Lower lobe of right lung (tissue), 2 donors: Measurements from ENCODE around the gene C9orf85. TPM values are rescaled to one million over a fixed set of nuclear protein-coding genes. Genes with fewer than 3 reads are reported as not detected.
"Not testable (repeated sequence)": the region's sequence is repeated elsewhere in the genome, so short reads cannot be mapped to it uniquely, and the experiment has no call there.

Experiments
- ATAC-seq, 2 donors: fragments of 200-7000 bp; cut with Tn5 transposase; one replicate each; pipeline ENCODE4 v1.9.1; 2020 to 2022; ENCODE audit warnings: mild to moderate bottlenecking in 2 of 2, moderate library complexity in 2 of 2
- DNase-seq: peaks from one replicate; pipeline ENCODE4 v3.0.0-alpha.2; 2020
- H3K27ac ChIP-seq: fragments of 200-600 bp; one replicate; pipeline ENCODE4 v1.8.0; 2022
- H3K27me3 ChIP-seq: fragments of 200-600 bp; one replicate; pipeline ENCODE4 v1.8.0; 2022; ENCODE audit warnings: low read depth
- H3K36me3 ChIP-seq: fragments of 200-600 bp; one replicate; pipeline ENCODE4 v1.8.0; 2022; ENCODE audit warnings: mild to moderate bottlenecking
- H3K4me1 ChIP-seq: fragments of 200-600 bp; one replicate; pipeline ENCODE4 v1.8.0; 2022
- H3K4me3 ChIP-seq: fragments of 200-600 bp; one replicate; pipeline ENCODE4 v1.8.0; 2022; ENCODE audit warnings: mild to moderate bottlenecking
- H3K9me3 ChIP-seq: fragments of 200-600 bp; one replicate; pipeline ENCODE4 v1.8.0; 2022
- intact Hi-C: fragments of 100-400 bp; cut with DNase I; formaldehyde crosslinking; loops from one replicate; pipeline ENCODE4 v1.11.0; 2022
- total RNA-seq: library from RNA; stranded (reverse); fragmentation: NEBNext Ultra II Directional; extraction: Animal tissue kit (Norgen Biotek cat#: 25700); gene quantifications from one replicate; pipeline ENCODE4 v1.2.1, GENCODE V29; 2021
- TF ChIP-seq, protein P1 (sequence below): fragments of 200-600 bp; IDR thresholded peaks from one replicate; pipeline ENCODE4 v1.8.0; 2022; ENCODE audit warnings: antibody characterized with exemption, mild to moderate bottlenecking
- donor health status: DM: no; HTN: yes; CAD: no; lungs with severe emphysema.

Gene C9orf85
- total RNA-seq, 1 donor from 2014 or later: 11.1 TPM

DNA sequence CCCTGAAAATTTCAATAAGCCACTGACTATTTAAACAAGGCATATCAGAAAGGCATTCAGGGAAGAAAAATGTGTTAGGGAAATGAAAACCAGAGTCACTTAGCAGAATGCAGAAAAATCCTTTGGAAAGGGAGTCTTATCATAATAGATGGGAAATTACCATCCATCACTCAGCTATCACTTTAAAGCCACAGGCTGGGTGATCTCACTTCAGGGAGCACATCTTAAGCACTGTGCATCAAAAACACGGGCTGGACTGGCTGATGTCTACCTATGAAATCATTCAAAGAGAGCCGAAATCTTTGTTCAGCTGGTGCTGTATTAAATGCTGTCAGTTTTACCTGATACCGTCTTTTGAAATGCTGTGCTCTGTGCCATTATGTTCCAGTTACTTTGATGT, 75.5 kb downstream of the C9orf85 start:
- Histone ChIP-seq H3K4me3 (no peak overlapping the region), H3K36me3 (no peaks in the 10 kb centered on the region), H3K9me3 (no peaks in the 10 kb centered on the region), H3K27me3 (no peaks in the 10 kb centered on the region), H3K27ac (no peak overlapping the region), H3K4me1 (no peaks in the 10 kb centered on the region)
- TF ChIP-seq, protein P1, sequence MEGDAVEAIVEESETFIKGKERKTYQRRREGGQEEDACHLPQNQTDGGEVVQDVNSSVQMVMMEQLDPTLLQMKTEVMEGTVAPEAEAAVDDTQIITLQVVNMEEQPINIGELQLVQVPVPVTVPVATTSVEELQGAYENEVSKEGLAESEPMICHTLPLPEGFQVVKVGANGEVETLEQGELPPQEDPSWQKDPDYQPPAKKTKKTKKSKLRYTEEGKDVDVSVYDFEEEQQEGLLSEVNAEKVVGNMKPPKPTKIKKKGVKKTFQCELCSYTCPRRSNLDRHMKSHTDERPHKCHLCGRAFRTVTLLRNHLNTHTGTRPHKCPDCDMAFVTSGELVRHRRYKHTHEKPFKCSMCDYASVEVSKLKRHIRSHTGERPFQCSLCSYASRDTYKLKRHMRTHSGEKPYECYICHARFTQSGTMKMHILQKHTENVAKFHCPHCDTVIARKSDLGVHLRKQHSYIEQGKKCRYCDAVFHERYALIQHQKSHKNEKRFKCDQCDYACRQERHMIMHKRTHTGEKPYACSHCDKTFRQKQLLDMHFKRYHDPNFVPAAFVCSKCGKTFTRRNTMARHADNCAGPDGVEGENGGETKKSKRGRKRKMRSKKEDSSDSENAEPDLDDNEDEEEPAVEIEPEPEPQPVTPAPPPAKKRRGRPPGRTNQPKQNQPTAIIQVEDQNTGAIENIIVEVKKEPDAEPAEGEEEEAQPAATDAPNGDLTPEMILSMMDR: no peak
- no peak for DNase-seq
- no peak for ATAC-seq
- intact Hi-C loops: no loop called here

DNA sequence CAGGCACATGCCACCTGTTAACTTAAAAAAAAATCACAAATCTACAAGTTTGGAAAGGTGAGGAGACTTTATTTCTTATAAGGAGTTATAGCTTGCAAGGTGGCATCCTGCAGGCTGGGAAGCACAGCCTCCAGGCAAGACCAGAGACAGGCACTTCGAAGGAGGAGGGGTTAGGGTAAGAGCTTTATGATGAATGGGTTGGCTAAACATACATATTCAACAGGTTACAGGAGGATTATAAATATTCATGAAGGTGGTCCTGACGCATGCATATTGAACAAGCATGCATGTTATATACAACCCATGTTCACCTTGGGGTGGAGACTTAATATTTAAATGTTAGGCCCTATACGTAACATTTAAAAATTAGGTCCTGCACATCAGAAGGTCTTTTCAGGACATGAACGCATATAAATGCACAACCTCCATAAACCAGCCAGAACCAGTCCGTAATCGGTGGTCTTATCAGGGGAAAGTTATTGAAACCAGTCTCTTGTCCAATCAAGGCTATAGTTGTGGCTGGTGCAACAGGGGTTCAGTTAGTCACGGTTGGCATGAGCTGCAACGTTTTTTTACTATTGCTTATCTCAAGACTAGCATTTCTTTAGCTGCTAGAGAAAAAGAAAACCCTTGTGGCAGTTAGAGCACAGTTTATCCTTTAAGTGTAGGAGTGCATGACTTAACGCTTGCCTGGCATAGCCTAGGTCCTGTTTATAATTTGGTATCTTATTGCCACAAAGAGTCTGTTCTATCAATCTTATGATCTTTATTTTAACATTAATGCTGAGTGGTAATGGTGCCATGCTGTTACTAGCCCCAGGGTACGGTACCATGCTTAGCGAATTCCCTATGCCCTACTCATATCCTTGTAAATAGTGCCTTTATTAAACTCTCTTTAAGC, 76.3 kb downstream of the C9orf85 start:
- Histone ChIP-seq H3K4me1 (no peaks in the 10 kb centered on the region), H3K4me3 (no peak overlapping the region), H3K36me3 (no peaks in the 10 kb centered on the region), H3K27ac (no peak overlapping the region), H3K9me3 (no peaks in the 10 kb centered on the region), H3K27me3 (no peaks in the 10 kb centered on the region)
- no peak for ATAC-seq
- DNase-seq: no peak
- TF ChIP-seq, protein P1: no peak
- intact Hi-C loops: no loop called here

DNA sequence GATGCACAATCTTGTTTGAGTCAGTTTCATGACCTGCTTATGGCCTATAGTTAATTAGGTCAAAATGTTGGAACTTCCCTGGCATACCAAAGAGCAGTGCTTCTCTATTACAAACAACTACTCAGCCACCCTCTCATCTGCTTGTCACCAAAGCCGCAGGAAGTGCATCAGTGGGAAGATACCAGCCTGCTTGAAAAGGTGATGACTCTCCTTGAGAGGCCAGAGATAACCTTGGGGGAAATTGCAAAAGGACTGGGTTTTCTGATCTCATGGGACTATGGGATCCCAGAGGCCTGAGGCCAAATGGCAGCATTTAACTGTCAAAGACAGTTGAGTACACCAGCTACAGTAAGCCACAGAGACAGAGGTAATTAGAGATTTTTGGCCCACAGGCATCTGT, 79.0 kb downstream of the C9orf85 start:
- ATAC-seq: no peak

DNA sequence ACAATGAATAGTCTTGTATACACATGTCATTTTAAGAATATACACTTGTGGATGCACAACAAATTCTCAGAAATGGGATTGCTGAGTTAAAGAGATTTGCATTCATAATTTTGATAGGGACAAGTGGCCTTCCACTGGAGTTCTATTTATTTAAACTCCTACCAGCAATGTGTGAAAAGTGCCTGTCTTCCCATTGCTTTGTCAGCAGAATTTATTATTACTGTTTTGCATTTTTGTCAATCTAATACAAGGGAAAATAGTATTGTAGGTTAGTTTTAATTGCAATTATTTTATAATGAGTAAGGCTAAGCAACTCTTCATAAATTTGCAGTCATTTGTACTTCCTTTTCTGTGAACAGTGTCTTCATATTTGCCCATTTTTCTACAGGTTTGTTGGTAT, 94.0 kb downstream of the C9orf85 start:
- no peak overlapping the region for H3K27ac ChIP-seq
- H3K9me3 ChIP-seq: no peaks in the 10 kb centered on the region
- no peaks in the 10 kb centered on the region for H3K27me3 ChIP-seq
- ATAC-seq: no peak
- H3K36me3 ChIP-seq: no peaks in the 10 kb centered on the region
- DNase-seq: no peak
- H3K4me1 ChIP-seq: no peaks in the 10 kb centered on the region
- TF ChIP-seq, protein P1: no peak
- intact Hi-C loops: no loop called here
- H3K4me3 ChIP-seq: no peak overlapping the region

More for the DNA sequence above, 79.0 kb downstream of the C9orf85 start:
- H3K27ac ChIP-seq: no peak overlapping the region
- H3K36me3 ChIP-seq: no peaks in the 10 kb centered on the region
- H3K4me1 ChIP-seq: no peaks in the 10 kb centered on the region
- H3K9me3 ChIP-seq: no peaks in the 10 kb centered on the region
- TF ChIP-seq, protein P1: no peak
- H3K27me3 ChIP-seq: no peaks in the 10 kb centered on the region
- intact Hi-C loops: no loop called here
- no peak overlapping the region for H3K4me3 ChIP-seq
- no peak for DNase-seq

DNA sequence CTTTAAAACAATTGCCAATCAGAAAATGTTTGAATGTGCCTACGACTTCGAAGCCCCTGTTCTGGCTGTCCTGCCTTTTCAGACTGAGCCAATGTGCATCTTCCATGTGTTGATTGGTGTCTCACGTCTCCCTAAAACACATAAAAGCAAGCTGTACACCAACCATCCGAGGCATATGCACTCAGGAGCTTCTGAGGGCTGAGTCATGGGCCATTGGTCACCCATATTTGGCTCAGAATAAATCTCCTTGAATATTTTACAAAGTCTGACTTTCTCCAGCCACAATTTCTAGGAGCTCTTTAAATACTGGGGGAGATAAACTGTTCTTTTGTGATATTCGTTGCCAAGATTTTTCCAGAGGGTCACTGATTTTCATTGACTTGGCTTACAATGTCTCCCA, 95.1 kb downstream of the C9orf85 start:
- no peak for ATAC-seq
- no peaks in the 10 kb centered on the region for H3K36me3 ChIP-seq
- DNase-seq: no peak

DNA sequence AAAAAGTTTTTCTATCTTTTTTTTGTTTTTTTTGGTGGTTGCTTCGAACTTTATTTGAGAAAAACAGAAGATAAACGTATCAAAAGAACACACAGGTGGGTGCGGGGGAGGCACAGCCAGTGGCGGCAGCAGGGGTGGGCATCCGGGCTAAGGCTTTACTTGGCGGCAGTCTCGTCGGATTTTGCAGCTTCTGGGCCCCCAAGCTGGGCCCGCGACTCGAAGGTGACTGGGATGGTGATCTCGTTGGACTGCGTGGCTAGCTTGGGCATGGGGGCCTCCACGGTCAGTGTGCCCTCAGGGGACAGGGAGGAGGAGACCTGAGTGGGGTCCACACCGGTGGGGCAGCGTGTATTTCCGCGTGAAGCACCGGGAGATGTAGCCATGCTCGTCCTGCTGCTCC, 96.3 kb downstream of the C9orf85 start:
- H3K27ac ChIP-seq, H3K27me3 ChIP-seq, H3K4me3 ChIP-seq, intact Hi-C loops, H3K36me3 ChIP-seq, ATAC-seq, DNase-seq, H3K4me1 ChIP-seq, H3K9me3 ChIP-seq: not testable (repeated sequence)

More for the DNA sequence above, 95.1 kb downstream of the C9orf85 start:
- Histone ChIP-seq H3K27me3 (no peaks in the 10 kb centered on the region), H3K4me1 (no peaks in the 10 kb centered on the region), H3K27ac (no peak overlapping the region), H3K9me3 (no peaks in the 10 kb centered on the region), H3K4me3 (no peak overlapping the region)
- TF ChIP-seq, protein P1: no peak
- intact Hi-C loops: no loop called here
